ENCODE data around the gene TM9SF1. TPM values are rescaled to one million over a fixed set of nuclear protein-coding genes. Genes with fewer than 3 reads are reported as not detected.

The TM9SF1 gene
- total and polyA plus RNA-seq, 9 of the 15 experiments (the other 6 are each of a cell fraction or from before 2014, with no cell fraction given): 5.3 to 20.3 (median 11.8) TPM

GRCh38 chr14:24215495-24216344, 20.5 kb upstream of the TM9SF1 start, which contains the start of gene MDP1 (continued):
- no peak for TF ChIP-seq ZNF224 (CRISPR knock-in tag; IDR thresholded peaks at IDR 0.05)
- no peak for TF ChIP-seq MLLT1 (IDR thresholded peaks at IDR 0.05)
- peak; percentile 84; the same call in 1 of the 2 replicates for TF ChIP-seq PHF8 (IDR thresholded peaks at IDR 0.05; ENCODE audit: borderline replicate concordance, low read length)
- no peak for TF ChIP-seq MYBL2 (IDR thresholded peaks at IDR 0.05; ENCODE audit: low read depth)
- no peak for TF ChIP-seq MYBL2 (CRISPR knock-in tag; IDR thresholded peaks at IDR 0.05; ENCODE audit: borderline replicate concordance)
- no peak for TF ChIP-seq ZBTB34 (CRISPR knock-in tag; IDR thresholded peaks at IDR 0.05)
- TF ChIP-seq VEZF1 (CRISPR knock-in tag; IDR thresholded peaks at IDR 0.05): no peak
- no peak for TF ChIP-seq ZNF639 (CRISPR knock-in tag; conservative IDR thresholded peaks at IDR 0.05 in 1 of 2, IDR thresholded peaks at IDR 0.05 in 1 of 2)
- TF ChIP-seq ZNF146 (CRISPR knock-in tag; IDR thresholded peaks at IDR 0.05; ENCODE audit: unreplicated experiment): no peak
- no peak for TF ChIP-seq IRF2 (CRISPR knock-in tag; IDR thresholded peaks at IDR 0.05)
- no peak for TF ChIP-seq NR2C1 (IDR thresholded peaks at IDR 0.05)
- TF ChIP-seq NR2C1 (tag; IDR thresholded peaks at IDR 0.05): no peak
- TF ChIP-seq SP2 (IDR thresholded peaks at IDR 0.05; ENCODE audit: extremely low read depth, low read depth, low read length, poor library complexity, severe bottlenecking): peak; percentile 84
- no peak; the same call in 1 of the 2 replicates for TF ChIP-seq FOSL1 (tag; conservative IDR thresholded peaks at IDR 0.05)
- no peak for TF ChIP-seq HINFP (tag; conservative IDR thresholded peaks at IDR 0.05; ENCODE audit: low read depth)
- 0 out of 2 replicates have a peak, but pooled peaks have one; percentile 43 for TF ChIP-seq SIN3B (IDR thresholded peaks at IDR 0.05; ENCODE audit: low read depth)
